DMS114 treated with DMSO at 0.1 percent for 48 hours (cell line): ENCODE measurements around the gene CD109.
"Not testable (repeated sequence)": the region's sequence is repeated elsewhere in the genome, so short reads cannot be mapped to it uniquely, and the experiment has no call there.

Experiments
- DNase-seq: peaks from one replicate; lab custom pipeline; 2025; ENCODE audit not compliant: unreplicated experiment; lab: John Stamatoyannopoulos, UW

The CD109 gene

DNA sequence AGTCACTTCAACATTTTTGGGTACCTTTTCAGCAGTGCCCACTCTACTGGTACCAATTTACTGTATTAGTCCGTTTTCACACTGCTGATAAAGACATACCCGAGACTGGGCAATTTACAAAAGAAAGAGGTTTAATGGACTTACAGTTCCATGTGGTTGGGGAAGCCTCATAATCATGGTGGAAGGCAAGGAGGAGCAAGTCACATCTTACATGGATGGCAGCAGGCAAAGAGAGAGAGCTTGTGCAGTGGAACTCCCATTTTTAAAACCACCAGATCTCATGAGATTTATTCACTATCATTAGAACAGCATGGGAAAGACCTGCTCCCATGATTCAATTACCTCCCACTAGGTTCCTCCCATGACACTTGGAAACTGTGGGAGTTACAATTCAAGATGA is 12.4 kb upstream of the CD109 start:
- DNase-seq = not testable (repeated sequence)

DNA sequence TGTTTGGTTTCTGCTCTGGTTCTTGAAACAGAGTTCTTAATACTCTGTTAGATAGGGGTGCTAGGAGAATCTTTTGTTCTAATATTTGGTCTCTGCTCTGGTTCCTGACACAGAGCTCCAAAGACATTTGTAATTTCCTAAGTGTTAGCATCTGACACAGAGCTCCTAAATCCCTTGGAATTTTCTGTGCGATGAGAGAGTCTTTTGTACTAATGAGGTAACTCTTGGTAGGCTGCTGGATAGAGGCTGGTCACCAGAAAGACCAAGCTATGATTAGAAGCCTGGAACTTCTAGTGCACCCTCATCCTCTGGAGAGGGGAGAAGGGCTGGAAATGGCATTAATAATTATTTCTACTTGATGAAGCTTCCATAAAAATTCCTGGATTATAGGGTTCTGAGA is 7.7 kb upstream of the CD109 start:
- DNase-seq = no peak

DNA sequence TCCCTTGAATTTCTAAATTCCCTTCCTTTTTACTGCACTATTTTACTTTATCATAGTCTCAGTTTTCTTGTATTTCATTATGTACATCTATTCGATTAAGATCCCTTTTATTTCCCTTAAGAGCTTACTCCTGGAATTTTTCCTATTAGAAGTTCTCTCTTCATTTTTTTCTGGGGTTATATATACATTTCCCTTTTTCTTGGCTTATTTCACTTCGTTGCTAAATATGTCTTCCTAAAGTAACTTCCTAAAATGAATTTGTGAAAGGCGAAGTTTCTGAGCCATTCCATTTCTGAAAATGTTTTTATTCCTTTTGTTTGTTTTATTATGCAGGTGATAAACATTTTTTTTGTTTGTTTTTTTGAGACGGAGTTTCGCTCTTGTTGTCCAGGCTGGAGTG is 5.9 kb upstream of the CD109 start:
- no peak for DNase-seq

DNA sequence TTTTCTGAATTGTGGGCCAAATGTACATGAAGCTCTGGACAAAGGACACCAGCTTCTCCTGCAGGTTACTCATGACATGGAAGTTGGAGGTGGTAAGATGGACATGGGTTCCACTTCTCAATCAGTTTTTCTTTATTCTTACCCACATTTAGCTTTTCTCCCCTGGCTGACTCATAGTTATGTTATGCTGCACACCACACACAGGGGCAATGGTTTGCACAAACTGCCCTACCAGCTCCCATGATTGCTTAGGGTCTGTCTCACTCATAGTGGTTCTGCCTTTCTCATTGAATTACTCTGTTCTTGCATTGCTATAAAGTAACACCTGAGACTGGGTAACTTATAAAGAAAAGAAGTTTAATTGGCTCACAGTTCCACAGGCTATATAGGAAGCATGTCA is 4.5 kb upstream of the CD109 start:
- no peak for DNase-seq

DNA sequence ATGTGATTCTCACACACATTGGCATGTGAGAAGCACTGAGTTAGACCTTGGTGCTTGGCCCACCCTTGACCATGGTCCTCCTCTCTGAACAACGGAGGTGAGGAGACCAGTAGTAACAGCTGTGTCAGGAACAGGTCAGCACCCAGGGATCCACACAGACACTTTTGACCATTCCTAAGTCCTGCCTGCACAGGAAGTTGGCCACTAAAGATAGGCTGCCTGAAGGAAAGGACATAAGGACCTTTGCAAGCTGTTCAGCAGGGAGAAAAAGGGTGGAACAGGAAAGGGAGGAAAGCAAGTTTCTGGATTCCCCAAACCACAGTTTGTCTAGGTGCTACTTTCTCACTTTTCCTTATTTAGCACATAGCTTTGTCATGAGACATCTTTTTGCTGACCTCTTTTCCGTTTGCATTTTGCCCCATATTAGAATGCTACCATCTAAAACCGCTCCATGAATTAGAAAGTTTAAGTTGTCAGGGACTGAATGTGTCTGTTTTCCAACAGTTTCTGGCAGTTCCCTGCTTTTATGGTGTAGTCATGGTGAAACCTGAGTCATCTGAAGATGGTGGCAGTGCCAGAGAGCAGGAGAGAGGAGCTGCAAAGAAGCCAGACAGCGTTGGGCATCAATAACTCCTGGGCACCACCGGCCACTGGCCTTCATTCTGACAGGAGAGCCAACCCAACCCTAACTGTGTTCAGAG is 1.1 kb upstream of the CD109 start:
- no peak for DNase-seq

DNA sequence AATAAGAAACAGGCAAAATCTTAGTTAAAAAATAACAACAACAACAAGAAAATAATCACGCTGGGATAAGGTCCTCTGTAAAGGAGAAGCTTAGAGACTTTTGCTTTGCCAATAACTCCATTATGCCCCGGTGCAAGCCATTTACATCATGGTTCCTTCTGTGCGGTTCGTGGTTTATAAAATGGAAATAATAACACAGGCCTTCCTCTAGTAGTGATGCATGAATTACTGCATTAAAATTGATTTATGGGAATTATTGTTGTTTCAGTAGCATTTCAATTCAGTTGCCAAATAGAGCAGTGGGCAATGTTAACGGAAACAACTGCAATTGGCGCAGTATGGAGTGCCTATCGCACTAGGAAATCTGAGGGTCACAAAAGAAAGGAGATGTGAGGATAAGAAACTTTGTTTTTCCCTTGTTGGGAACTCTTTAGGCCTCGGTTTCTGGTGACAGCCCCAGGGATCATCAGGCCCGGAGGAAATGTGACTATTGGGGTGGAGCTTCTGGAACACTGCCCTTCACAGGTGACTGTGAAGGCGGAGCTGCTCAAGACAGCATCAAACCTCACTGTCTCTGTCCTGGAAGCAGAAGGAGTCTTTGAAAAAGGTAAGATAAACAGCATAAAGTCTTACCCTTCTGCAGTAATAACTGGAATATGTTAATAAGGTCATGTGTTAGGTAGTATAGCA is 1.1 kb downstream of the CD109 start:
- DNase-seq = no peak

DNA sequence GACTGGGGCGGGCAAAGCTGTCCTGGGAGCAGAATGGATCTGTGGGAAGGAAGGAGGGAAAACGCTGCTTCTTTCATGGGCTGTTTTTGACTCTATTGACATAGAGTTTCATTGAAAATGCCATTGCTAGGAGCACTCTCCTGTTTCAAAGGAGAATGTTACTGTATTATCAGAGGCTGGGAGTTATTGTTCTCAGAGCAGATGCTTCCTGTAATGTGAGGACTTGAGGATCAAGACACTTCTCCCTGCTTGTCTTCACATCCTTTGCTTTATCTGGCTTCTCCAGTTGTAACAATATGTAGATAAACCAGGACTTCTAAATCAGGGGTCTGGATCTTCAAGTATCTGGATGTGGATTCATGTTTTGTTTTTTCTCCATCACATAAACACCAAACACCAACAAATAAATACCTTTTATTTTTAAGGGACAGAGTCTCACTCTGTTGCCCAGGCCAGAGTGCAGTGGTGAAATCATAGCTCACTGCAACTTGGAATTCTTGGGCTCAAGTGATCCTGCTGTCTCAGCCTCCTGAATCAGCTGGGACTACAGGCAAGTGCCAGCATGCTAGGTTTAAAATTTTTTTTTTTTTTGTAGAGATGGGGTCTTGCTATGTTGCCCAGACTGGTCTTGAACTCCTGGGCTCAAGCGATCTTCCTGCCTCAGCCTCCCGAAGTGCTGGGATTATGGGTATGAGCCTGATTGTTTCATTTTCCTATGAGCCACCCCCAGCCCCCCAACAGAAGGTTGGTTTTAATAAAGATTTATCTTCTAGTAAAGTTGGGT is 3.9 kb downstream of the CD109 start:
- no peak for DNase-seq

DNA sequence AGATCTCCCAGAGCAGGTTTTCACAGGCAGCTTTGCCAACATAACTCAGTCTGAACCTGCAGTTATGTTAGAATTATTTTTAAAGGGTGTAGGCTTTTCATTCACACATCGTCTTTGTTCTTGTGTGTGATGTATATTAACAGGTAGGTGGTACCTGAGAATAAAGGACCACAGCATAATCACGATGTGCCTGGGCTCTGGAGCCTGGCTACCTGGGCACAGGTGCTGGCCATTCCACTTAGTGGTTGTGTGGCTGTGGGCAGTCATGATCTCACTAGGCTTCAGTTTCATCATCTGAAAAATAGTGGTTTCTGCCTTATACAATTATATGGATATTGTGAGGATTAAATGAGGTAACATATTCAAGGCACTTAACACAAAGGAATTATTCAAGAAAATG is 6.4 kb downstream of the CD109 start:
- DNase-seq = no peak

DNA sequence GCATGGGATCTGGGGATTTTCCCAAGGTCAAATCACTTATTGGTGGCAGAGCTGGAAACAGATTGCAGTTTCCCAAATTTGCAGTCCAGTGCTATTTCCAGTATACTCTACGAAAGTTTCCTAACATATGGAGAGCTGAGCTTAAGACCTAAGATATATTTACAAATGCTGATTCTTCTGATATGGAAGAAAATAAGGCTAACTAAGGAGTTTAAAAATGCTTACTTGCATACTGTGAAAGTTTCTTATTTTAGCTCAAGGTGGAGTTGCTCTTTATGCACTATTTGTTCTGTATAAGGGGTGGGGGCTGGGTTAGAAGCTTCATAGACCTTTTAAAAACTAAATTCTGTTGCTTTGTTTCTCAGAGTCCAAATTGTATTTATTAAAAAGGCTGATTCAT is 7.5 kb downstream of the CD109 start:
- no peak for DNase-seq

DNA sequence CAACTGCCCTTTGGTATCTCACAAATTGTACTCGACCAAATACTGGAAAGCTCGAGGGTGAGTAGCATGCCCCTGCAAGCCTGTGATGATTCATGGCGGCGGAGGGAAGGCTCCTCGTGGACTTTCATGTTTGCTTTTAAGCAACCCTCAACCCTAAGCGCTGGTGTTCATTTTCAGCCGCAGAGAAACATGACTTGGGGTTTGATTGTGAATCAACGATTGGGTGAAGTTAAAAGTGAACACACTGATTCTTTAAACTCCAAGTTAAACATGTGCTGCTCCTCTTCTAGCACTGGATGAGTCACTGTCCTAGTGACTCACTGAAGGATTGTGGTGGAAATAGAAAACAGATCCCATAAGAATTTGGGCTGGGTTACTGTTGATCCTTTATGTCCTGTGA is 8.3 kb downstream of the CD109 start:
- DNase-seq = no peak

DNA sequence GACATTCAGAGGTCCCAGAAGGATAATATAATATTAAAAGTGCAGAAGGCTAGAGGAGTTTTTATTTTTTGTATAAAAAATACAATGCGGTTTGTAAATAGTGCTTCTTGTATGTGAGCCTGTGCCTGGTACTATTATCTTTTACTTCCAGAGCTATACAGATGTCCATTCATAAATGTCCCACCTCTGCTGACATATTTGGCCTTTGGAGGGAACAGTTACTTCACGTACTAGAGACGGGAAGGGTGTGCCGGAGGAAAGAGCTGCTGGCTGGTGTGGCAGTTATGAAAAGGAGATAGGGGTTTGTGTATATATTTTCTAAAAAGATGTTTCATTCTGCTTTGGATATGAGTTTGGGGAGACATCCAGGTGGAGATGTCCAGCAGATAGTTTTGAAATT is 8.8 kb downstream of the CD109 start:
- no peak for DNase-seq

DNA sequence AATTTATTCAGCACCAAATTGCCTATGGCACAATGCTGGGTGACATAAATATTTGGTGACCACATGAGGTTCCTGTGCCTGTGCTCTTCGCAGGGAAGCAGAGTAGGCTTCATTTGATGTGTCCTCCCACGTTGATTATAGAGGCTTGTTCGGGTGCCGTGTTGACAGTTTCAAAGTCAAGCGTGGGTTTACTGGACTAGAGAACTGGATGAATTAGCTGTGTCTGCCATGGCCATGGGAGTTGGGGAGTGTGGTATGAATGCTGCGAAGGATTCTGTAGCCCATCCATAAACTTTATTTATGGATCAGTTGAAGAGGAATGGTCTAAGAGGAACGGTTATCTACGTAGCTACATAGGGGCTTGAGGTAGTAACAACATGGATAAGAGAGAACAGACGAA is 11.0 kb downstream of the CD109 start:
- DNase-seq = no peak

DNA sequence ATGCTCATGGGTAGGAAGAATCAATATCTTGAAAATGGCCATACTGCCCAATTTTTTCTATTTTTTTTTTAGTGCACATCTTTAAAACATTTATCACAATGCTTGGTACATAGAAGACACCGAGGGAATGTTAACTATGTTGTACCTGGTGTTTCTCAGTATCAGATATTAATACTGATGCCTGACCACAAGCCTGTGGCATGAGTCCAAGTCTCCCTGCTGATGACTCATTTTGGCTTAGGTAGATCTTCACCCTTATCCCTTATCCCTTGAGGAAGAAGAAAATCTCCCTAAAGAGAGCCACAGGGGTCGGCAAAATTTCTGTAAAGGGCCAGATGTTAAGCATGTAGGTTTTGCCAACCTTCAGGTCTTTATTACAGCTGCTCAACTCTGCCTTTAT is 14.5 kb downstream of the CD109 start:
- DNase-seq = no peak

DNA sequence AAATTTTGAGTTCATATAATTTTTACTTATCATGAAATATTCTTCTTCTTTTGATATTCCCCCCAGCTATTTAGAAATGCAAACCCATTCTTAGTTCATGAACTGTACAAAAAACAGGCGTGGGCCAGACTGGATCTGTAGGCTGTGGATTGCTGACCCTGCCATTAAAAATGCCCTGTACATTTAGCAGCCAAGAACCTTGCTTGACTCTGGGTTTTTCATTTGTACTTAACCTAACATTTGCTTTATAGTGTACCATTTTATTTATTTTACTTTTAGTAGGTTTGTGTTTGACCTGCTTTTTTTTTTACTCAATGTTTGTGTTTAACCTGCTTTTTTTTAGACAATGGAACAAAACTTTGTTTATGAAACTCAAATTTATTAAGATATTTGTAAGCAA is 14.9 kb downstream of the CD109 start:
- DNase-seq = no peak

DNA sequence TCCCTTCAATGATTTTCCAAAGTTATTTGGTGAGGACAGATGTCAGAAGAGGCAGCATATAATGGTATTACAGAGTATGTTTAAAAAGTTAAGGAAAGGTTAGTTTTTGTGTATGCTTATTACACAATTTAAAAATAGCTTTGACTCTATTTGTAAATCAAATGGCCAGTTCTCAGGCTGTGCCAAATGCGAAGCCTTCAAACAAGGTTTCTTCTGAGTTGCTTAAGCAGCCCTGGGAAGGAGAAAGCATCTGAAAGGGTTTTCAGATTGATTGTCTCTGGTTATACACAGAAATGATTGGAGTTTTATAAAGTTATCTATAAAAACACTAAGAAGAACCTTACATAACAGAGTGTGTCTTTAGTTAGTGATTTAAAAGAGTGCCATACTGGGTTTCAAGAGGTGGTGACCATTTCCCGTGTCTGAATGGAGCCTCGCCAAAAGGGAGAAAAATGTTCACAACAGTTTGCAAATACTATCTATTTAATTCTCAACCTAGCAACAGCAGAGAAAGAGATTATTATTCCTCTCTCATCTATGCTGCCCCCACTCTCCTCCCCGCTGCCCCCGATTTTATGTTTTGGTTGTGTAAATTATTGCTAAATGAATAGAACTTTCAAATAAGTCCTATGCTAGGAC is 16.7 kb downstream of the CD109 start:
- no peak for DNase-seq

DNA sequence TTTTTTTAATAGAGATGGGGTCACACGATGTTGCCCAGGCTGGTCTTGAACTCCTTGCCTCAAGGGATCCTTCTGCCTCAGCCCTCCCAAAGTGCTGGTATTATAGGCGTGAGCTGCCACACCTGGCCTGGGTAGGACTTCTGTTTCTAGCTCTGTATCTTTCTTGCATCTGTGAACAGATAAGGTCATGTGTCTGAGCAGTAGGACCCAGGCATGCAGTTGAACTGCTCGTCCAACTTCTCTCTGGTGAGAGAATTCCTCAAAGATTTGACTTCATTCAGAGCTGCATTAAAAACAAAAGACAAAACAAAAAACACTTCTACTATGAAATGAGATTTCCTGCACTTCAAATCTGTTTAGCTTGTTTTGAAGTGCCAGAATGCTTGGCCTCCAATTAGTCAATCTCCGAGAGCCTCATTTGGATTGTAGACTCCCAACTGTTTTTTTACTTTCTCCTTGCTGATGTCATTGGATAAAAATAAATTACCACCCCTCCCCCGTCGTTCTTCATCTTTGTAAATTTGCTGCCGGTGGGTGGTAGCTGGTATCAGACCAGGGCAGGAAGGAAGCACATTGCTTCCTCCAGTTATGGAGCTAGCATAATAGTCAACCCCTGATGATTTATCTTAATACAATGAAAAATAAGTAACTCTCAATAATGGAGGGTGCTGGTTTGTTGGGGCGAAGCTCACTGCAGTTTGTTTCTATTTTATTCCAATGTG is 17.6 kb downstream of the CD109 start:
- no peak for DNase-seq

DNA sequence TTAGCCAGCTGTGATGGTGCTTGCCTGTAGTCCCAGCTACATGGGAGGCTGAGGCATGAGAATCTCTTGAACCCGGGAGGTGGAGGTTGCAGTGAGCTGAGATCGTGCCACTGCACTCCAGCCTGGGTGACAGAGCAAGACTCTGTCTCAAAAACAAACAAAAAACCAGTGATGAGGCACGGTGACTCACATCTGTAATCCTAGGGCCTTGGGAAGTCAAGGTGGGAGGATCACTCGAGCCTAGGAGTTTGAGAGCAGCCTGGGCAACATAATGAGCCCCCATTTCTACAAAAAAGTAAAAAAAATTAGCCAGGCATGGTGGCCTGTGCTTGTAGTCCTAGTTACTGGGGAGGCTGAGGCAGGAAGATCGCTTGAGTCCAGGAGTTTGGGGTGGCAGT is 19.1 kb downstream of the CD109 start:
- DNase-seq = not testable (repeated sequence)

DNA sequence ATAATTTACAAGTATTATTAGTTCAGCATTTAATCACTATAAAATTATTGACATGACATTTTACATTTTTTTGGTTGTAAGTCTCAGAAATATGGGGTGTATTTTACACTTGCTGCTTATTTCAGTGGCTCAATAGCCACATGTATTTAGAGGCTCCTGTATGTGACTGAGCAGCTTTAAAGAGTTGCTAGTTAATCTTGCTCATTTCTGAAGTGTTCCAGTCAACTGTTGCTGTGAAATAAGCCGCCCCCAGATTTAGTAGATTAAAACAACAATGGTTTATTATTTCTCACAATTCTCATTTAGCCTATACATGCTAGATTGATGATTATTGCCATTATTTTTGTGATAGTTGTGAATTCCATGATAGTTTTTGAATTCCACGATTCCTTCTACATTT is 23.0 kb downstream of the CD109 start:
- DNase-seq = no peak

DNA sequence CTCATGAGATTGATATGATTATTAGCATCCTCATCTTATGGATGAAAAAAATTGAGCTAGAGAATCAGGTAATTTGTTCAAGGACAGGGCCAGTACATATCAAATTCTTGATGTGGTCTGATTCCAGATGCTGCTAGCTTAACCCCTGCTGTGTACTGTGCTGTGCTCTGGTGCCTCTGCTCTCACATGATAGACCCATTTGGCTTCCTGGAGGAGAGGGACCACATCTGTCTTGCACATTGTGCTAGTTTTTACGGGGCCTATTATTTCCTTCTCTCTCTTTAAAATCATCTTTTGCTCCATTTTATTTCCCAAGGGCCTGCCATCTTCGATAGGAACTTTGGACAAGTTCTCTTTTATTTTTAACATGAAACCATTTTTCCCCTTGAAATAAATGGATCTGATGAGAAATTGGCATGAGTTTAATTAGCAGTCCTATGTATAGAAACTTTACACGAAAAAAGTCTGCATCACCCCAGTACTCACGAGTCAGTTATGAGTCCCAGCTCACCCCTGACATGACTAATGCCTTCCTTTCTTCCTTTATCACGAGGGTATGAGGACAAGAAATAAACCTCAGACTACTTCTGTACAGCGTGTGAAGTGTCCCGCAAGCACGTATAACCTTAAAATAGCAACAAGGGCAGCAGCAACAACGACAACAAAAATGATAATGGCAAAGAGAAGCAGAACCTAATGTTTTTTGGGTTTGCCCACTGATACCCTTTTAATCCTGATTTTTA is 26.5 kb downstream of the CD109 start:
- DNase-seq = no peak

DNA sequence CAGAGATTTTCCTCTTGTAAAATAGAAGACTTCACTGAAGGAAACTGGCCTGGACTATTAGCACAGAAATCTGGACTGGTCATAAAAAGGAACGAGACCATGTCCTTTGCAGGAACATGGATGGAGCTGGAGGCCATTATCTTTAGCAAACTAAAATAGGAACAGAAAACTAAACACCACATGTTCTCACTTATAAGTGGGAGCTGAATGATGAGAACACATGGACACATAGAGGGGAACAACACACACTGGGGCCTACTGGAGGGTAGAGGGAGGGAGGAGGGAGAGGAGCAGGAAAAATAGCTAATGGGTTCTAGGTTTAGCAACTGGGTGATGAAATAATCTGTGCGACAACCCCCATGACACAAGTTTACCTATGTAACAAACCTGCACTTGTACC is 27.5 kb downstream of the CD109 start:
- DNase-seq = not testable (repeated sequence)
